ENCODE measurements around the gene ZNF90.

- TF ChIP-seq ZBTB7A (IDR thresholded peaks at IDR 0.05; ENCODE audit: low read depth) (no peak), TCF12 (IDR thresholded peaks at IDR 0.05; ENCODE audit: low read depth) (no peak), EP300 (IDR thresholded peaks at IDR 0.05; ENCODE audit: borderline replicate concordance) (no peak), EGR1 (IDR thresholded peaks at IDR 0.05) (no peak), REST (IDR thresholded peaks at IDR 0.05; ENCODE audit: low read depth) (no peak), CREB1 (IDR thresholded peaks at IDR 0.05; ENCODE audit: low read depth) (no peak), FOXM1 (IDR thresholded peaks at IDR 0.05; ENCODE audit: borderline replicate concordance, low read depth) (no peak), MAX (IDR thresholded peaks at IDR 0.05) (no peak), USF1 (IDR thresholded peaks at IDR 0.05) (no peak), RAD21 (IDR thresholded peaks at IDR 0.05; ENCODE audit: low read depth) (no peak), TAF1 (IDR thresholded peaks at IDR 0.05; ENCODE audit: low read depth) (no peak), TEAD4 (IDR thresholded peaks at IDR 0.05) (no peak)
Observed at GRCh38 chr19:20107301-20107700, 29.5 kb downstream of the ZNF90 start.
